Measurements from ENCODE around the gene NPBWR2.

Gene NPBWR2

DNA sequence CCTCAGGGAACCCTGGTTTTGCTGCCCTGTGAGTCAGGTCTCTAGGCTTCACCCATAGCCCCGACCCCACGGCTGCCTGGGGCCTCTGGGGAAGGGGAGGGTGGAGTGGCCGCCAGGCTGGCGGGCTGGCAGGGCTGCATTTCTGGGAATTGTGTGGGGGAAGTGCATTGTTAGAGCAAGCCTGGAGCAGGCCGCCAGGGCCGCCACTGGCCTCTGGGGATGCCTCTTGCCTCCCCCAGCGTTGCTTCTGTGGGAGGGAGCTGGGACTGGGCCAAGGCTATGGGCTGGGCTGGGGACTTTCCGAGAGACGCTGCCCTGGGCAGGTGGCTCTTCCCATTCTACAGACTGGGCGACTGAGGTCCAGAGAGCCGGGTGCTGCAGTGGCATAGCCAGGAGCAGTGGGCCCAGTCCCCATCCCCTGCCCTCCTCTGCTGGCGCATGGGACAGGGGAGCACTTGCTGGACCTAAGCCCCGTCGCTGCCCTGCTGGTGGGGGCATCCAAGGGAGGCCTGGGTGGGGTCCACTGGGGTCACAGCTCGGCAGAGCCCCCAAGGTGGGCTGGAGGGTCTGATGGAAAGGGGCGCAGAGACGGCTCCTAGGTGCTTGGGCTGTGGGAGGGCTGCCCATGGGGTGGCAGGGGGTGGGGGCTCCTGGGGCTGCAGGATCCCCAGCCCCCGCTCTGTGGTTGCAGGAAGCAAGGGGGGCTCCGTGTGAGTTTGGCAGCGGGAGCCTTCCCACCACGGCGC, 51.3 kb downstream of the NPBWR2 start:
- DNase-seq: no peak

DNA sequence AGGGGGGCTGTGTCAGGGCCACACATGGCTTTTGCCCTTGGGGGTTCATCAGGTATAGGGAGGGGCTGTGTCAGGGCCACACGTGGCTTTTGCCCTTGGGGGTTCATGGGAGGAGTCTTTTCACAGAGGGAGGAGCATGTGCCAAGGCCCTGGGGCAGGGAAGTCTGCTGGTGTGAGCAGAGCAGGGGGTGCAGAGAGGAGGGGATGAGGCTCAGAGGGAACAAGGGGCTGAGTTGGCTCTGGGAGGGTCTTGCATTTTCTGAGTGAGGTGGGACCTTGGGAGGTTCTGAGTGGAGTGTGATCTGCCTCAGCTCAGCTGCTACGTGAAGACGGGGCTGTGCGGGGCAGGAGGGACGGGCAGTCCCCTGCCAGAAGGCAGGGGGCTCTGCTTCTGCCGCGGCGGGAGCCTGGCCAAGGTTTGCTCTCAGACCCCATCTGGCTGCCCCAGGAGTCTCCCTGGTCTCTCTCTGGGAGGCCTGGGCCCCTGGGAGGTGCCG, 51.9 kb downstream of the NPBWR2 start:
- DNase-seq: no peak

DNA sequence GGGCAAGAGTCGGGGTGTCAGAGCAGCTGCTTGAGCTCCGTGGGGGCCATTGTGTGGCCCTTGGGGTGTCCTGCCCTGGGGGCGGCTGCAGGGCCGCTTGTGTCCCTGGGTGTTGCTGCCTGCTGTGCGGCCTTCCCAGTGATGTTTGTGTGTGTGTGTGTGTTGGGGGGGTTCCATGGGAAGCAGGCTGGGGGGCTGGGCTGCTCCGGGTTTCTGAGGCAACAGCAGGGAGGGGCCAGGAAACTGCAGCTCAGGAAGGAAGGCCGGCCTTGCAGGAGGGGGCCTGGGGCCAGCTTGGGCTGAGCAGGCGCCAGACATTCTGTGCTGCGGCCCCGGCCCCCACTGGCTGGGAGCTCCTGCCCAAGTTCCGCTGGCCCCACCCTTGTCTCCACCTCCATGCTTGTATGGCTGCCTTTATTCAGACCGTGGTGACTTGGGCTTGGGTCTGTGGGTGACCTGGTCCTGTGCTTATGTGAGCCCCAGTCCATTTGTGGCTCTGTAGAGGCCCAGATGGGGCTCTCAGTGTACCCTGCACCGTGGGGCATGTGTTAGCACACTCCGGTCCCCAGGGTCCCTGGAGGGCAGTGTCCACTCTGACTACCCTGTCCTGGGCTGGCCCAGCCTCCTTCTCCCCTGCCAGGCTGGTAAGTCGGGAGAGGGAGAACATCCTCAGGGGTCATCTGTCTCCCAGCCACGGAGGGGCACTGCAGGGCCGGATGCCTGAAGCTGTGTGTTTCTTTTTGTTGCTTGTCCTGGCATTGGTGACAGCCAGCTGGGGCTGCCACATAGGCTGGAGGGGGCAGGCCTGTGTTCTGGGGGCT, 53.3 kb downstream of the NPBWR2 start:
- no peak for DNase-seq
